Heart left ventricle (tissue), 16 donors: ENCODE measurements around the gene SLC37A1. TPM values are rescaled to one million over a fixed set of nuclear protein-coding genes. Genes with fewer than 3 reads are reported as not detected.

Experiments used
- ATAC-seq, 4 donors: fragments of 200-7000 bp; cut with Tn5 transposase; one replicate each; pipeline ENCODE4 v1.9.1; 2020 to 2022; ENCODE audit warnings: moderate library complexity in 4 of 4, mild to moderate bottlenecking in 3 of 4, moderate number of reproducible peaks in 1 of 4
- DNase-seq, 5 donors: peaks; one replicate each; pipeline ENCODE4 v3.0.0-alpha.2; 2020
- H3K27ac ChIP-seq, 12 donors: fragments of 200-600 bp; sonication (generic) in 4 of 12; one replicate each; pipeline versions ENCODE4 v1.5.0 to v1.8.0; 2016 to 2022; ENCODE audit warnings: mild to moderate bottlenecking in 2 of 12
- H3K27me3 ChIP-seq, 9 donors: fragments of 200-600 bp; sonication (generic) in 2 of 9; one replicate each; pipeline versions ENCODE4 v1.5.1 to v1.8.0; 2016 to 2022; ENCODE audit warnings: mild to moderate bottlenecking in 3 of 9
- H3K36me3 ChIP-seq, 9 donors: fragments of 200-600 bp; sonication (generic) in 2 of 9; one replicate each; pipeline versions ENCODE4 v1.5.0 to v1.8.0; 2018 to 2022; ENCODE audit warnings: mild to moderate bottlenecking in 2 of 9
- H3K4me1 ChIP-seq, 12 donors: fragments of 200-600 bp; sonication (generic) in 4 of 12; one replicate each; pipeline versions ENCODE4 v1.5.0 to v1.8.0; 2016 to 2022; ENCODE audit warnings: mild to moderate bottlenecking in 3 of 12
- H3K4me3 ChIP-seq, 12 donors: fragments of 200-600 bp; sonication (generic) in 4 of 12; one replicate each; pipeline versions ENCODE4 v1.5.0 to v1.8.0; 2017 to 2022; ENCODE audit warnings: mild to moderate bottlenecking in 9 of 12, moderate library complexity in 4 of 12
- H3K9me3 ChIP-seq, 12 donors: fragments of 200-600 bp; sonication (generic) in 4 of 12; one replicate each; pipeline versions ENCODE4 v1.5.0 to v1.8.0; 2016 to 2022; ENCODE audit warnings: mild to moderate bottlenecking in 1 of 12
- CTCF ChIP-seq, 12 donors: fragments of 200-600 bp; sonication (generic) in 4 of 12; IDR thresholded peaks; one replicate each; pipeline versions ENCODE4 v1.5.0 to v1.8.0; 2018 to 2022; ENCODE audit warnings: antibody characterized with exemption in 12 of 12, mild to moderate bottlenecking in 5 of 12
- POLR2A ChIP-seq, 2 donors: fragments of 450-650 bp; IDR thresholded peaks; one replicate each; pipeline ENCODE4 v1.6.1; 2017; ENCODE audit warnings: antibody characterized with exemption in 2 of 2, mild to moderate bottlenecking in 2 of 2, moderate library complexity in 2 of 2
- WGBS, 4 donors: extraction: QIAGEN DNeasy Blood & Tissue Kit in 2 of 4; methylation state at CpG; one replicate each; pipeline versions ENCODE4 v1.1.5 to v1.1.7; 2013 to 2018; 5-methylcytosine and 5-hydroxymethylcytosine counted together
- intact Hi-C, 10 donors: fragments of 100-400 bp; cut with DNase I; formaldehyde crosslinking; loops; one replicate each; pipeline versions ENCODE4 v1.11.1 to v1.14.2; 2022
- polyA plus RNA-seq, 2 donors: library from polyadenylated mRNA; stranded (reverse); fragments of 200-250 nt; gene quantifications; one replicate each; pipeline ENCODE4 v1.2.3, GENCODE V29; 2013
- total RNA-seq, 9 donors: library from RNA; depleted of rRNA in 2 of 9; stranded (reverse); fragments of >200 nt in 2 of 9; fragmentation: NEBNext Ultra II Directional in 3 of 9; extraction: Animal tissue kit (Norgen Biotek cat#: 25700) in 3 of 9; gene quantifications; one replicate each; pipeline versions ENCODE4 v1.1.0 to v1.2.4, GENCODE V29; 2016 to 2023
- donor health status: ischemic (EF 13 %, LVEDD 7.1; RV severe dilation, severe dysfunction).
- donor health status: healthy with polysubstance abuse.
- donor health status: DM: no; HTN: yes; CAD: no.
- donor health status: DM: no; HTN: no; CAD: no.
- donor health status: ischemic (EF 25% LVEDD 6.9; RV normal size, moderate dysfunction).
- donor health status: ischemic (EF 25% LVEDD 5.7; RV mildly dilated, moderate dysfunction).
- donor health status: healthy.
- donor health status: DM: yes; HTN: yes; CAD: no.
- donor health status: ischemic (EF 35%, LVEDD 5.7; RV mildly dilated, moderate dysfunction).
- donor health status: nonischemic (EF 11% LVEDD 7.7; RV severe dilation, severe dysfunction).
- donor health status: DM: yes; HTN: yes; CAD: no.
- donor health status: PGD.
- donor health status: ischemic (EF 29% LVEDD 5.4; RV normal size, mild dysfunction).
- donor health status: nonischemic (EF 23%, LVEDD 6.1; RV moderate dilation, normal function).

Gene SLC37A1
- total and polyA plus RNA-seq, 11 donors, result 2.2 to 13.0 (median 3.8) TPM

- intact Hi-C loops, result loop anchor here in 8 of 10 donors (2.0 to 10.0 kb wide), 7 partner anchors 53 to 240 kb away; partner anchors contain the start of gene PDE9A (in 2 of the 8)
- 88 to 90% (median 90%) methylated on average over 19 of the region's 19 CpGs for WGBS, 4 donors
- no peak overlapping the region for H3K27ac ChIP-seq
- no peaks in the 10 kb centered on the region for H3K36me3 ChIP-seq
- H3K4me1 ChIP-seq, result peaks cover 0 to 7% (median 4%) of the 10 kb centered on the region in 12 donors
- no peak overlapping the region for H3K4me3 ChIP-seq
- TF ChIP-seq CTCF (IDR thresholded peaks at IDR 0.05), result no peak
- no peak for TF ChIP-seq POLR2A (IDR thresholded peaks at IDR 0.05)
- peaks cover 0 to 21% (median 0%) of the 10 kb centered on the region in 9 donors for H3K27me3 ChIP-seq
- peaks cover 0 to 4% (median 0%) of the 10 kb centered on the region in 12 donors for H3K9me3 ChIP-seq
- ATAC-seq (no peak), DNase-seq (no peak)
Observed at GRCh38 chr21:42592156-42592820, 78.6 kb downstream of the SLC37A1 start.

GRCh38 chr21:42593007-42593814, 79.6 kb downstream of the SLC37A1 start:
- H3K9me3 ChIP-seq, result peaks cover 0 to 13% (median 1%) of the 10 kb centered on the region in 12 donors
- H3K36me3 ChIP-seq, result no peaks in the 10 kb centered on the region
- H3K27ac ChIP-seq, result no peak overlapping the region
- ATAC-seq (peak; percentile 61 to 93 (median 92)), DNase-seq (peak; percentile 63 to 83 (median 67))
- intact Hi-C loops, result loop anchor here in 9 of 10 donors (1.0 to 10.0 kb wide), 8 partner anchors 52 to 239 kb away; partner anchors contain the start of gene PDE9A (in 2 of the 9)
- 14 to 25% (median 20%) methylated on average over 22 to 33 of the region's 33 CpGs for WGBS, 4 donors
- H3K27me3 ChIP-seq, result peaks cover 0 to 21% (median 0%) of the 10 kb centered on the region in 9 donors
- H3K4me1 ChIP-seq, result peaks cover 0 to 7% (median 4%) of the 10 kb centered on the region in 12 donors
- no peak overlapping the region for H3K4me3 ChIP-seq
- TF ChIP-seq POLR2A (IDR thresholded peaks at IDR 0.05) (no peak), CTCF (IDR thresholded peaks at IDR 0.05) (peak; percentile 72 to 89 (median 82))

- intact Hi-C loops, result loop anchor here in 6 of 10 donors (2.0 to 10.0 kb wide), 7 partner anchors 50 to 238 kb away; partner anchors contain the start of gene PDE9A (in 2 of the 6)
- no peak for ATAC-seq
- Histone ChIP-seq H3K36me3 (no peaks in the 10 kb centered on the region), H3K4me3 (no peak overlapping the region), H3K27ac (no peak overlapping the region), H3K9me3 (peaks cover 0 to 13% (median 1%) of the 10 kb centered on the region in 12 donors), H3K4me1 (peaks cover 0 to 7% (median 4%) of the 10 kb centered on the region in 12 donors), H3K27me3 (peaks cover 0 to 22% (median 0%) of the 10 kb centered on the region in 9 donors)
- 68 to 72% (median 70%) methylated on average over 16 to 17 of the region's 17 CpGs for WGBS, 4 donors
- TF ChIP-seq POLR2A (IDR thresholded peaks at IDR 0.05) (no peak), CTCF (IDR thresholded peaks at IDR 0.05) (no peak)
- DNase-seq, result no peak
Observed at GRCh38 chr21:42594616-42595282, 81.1 kb downstream of the SLC37A1 start.
